Endothelial cell of umbilical vein (primary cell): ENCODE measurements around the gene FLT1.

ENCODE experiments used
- CTCF ChIP-seq, 2 donors: IDR thresholded peaks; 1 replicate in 1 of 2; 2 replicates in 1 of 2; pipeline ENCODE4 v1.5.1; 2011; ENCODE audit warnings: low read length in 2 of 2, mild to moderate bottlenecking in 2 of 2, moderate library complexity in 2 of 2, control low read depth in 1 of 2, inconsistent platforms in 1 of 2, low read depth in 1 of 2; ENCODE audit not compliant: insufficient read depth in 1 of 2; ENCODE audit errors: extremely low read depth in 1 of 2
- EZH2 ChIP-seq: IDR thresholded peaks from 2 replicates; pipeline ENCODE4 v1.6.1; 2012; ENCODE audit warnings: borderline replicate concordance, low read depth, mild to moderate bottlenecking, moderate library complexity, low read length, inconsistent platforms; ENCODE audit not compliant: severe bottlenecking
- FOS ChIP-seq: IDR thresholded peaks from 2 replicates; pipeline ENCODE4 v1.6.1; 2011; ENCODE audit warnings: mild to moderate bottlenecking, low read length, moderate library complexity, borderline replicate concordance; ENCODE audit not compliant: insufficient read depth
- MYC ChIP-seq: IDR thresholded peaks from one replicate; pipeline ENCODE4 v1.6.1; 2011; ENCODE audit warnings: mild to moderate bottlenecking, low read depth, low read length
- POLR2A ChIP-seq: IDR thresholded peaks from 2 replicates; pipeline ENCODE4 v1.6.1; 2012; ENCODE audit warnings: low read depth, mild to moderate bottlenecking, control low read depth, low read length
- POLR2AphosphoS5 ChIP-seq: IDR thresholded peaks from 2 replicates; pipeline ENCODE4 v1.6.1; 2012; ENCODE audit warnings: low read depth, mild to moderate bottlenecking, control low read depth, low read length, moderate library complexity; ENCODE audit not compliant: insufficient read depth

DNA sequence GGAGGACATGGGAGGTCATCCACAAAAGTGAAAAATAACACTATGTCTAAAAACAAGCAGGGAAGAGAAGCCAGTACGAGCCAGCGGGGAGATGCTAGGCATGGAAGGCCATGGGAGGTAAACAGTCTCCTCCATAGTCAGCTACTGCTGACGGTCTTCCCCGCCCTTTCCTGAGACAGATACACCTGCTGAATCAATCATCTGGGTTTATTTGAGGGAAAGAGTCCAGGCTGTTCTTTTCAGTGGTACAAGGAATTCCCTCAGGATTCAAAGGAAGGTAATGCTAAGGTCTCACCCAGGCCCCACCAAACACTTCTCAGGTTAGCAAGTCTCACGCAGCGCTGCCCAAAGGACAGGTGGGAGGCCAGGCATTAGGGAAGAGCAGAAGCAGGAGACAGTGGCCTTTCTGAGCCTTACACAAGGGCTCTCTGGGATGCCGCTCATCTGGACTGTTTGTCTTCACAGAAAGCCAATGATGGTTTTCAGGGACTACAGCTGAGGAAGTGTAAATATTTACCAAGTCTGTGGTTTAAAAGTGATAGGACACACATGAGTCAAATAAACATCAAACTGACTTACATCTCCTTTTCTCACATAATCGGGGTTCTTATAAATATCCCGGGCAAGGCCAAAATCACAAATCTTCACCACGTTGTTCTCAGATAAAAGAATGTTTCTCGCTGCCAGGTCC lies 173.9 kb downstream of the FLT1 start:
- TF ChIP-seq CTCF (IDR thresholded peaks at IDR 0.05; ENCODE audit: extremely low read depth in 1 of 2, insufficient read depth in 1 of 2, low read depth in 1 of 2, low read length in 2 of 2) = no peak
- no peak for TF ChIP-seq POLR2AphosphoS5
- TF ChIP-seq EZH2 = no peak
- TF ChIP-seq MYC = no peak
- no peak for TF ChIP-seq POLR2A
- TF ChIP-seq FOS = no peak
